Kidney tubule cell (primary cell): ENCODE measurements around the gene RIPPLY3.
"Not testable (repeated sequence)": the region's sequence is repeated elsewhere in the genome, so short reads cannot be mapped to it uniquely, and the experiment has no call there.

Experiments
- DNase-seq: peaks from one replicate; pipeline ENCODE4 v3.0.0-alpha.2; 2018; ENCODE audit warnings: low spot score

The RIPPLY3 gene

DNA sequence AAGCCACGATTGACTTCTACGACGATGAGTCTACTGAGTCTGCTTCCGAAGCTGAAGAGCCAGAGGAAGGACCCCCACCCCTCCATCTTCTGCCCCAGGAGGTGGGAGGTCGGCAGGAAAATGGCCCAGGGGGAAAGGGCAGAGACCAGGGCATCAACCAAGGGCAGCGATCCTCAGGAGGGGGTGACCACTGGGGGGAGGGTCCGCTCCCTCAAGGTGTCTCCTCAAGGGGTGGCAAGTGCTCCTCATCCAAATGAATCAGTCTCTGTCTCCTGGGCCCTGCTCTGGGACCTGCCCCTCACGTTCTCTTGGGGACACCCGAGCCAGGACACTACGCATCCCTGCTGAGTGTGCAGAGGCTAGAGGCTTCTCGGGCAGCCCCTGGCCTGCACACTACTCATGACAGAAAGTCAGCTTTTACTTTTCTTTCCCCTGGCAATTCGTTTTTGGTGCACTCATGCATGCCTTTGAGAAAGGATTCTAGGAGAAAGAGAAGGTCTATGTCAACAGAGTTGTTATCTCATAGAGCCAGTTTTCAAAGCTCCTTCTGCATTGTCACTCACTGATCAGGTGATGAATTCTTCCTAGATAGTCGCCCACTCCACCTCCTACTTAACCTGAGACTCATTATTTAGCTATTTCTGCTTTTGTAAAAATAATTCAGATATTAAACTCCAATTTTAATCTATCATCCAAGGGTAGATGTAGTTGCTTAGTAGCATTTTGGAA, 11.6 kb downstream of the RIPPLY3 start:
- DNase-seq, result no peak

DNA sequence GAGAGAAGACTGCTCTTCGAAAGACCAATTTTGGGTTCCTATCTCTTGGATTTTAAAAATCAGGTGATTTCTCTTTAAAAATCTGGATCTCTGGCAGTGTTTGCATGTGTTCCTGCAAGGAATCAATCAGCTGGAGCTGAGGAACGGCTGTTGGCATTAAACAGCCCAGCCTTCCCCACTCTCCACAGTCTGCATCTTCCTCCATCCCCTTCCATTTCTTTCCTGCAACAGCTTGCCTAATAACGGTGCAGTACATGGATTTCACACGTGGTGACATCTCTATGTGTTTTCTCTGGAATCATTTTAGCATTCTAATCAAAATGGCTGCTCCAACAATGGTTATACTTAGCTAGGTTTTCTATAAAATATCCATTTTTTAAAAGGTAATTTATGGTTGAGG, 20.0 kb downstream of the RIPPLY3 start:
- no peak for DNase-seq

DNA sequence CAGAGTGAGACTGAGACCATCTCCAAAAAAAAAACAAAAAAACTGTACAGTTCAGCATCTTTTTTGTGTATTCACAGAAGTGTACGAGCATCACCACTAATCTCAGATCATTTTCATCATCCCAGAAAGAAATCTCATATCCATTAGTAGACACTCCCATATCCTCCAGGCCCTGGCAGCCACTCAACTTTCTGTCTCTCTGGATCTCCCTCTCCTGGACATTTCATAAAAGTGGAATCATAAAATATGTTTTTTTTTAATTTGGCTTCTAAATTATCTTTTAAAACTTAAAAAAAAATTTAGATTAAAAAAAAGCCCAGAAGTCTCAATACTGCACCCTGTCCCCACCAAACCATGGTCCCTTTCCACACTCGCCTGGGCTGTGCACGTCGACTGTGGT, 22.1 kb downstream of the RIPPLY3 start:
- DNase-seq, result no peak

DNA sequence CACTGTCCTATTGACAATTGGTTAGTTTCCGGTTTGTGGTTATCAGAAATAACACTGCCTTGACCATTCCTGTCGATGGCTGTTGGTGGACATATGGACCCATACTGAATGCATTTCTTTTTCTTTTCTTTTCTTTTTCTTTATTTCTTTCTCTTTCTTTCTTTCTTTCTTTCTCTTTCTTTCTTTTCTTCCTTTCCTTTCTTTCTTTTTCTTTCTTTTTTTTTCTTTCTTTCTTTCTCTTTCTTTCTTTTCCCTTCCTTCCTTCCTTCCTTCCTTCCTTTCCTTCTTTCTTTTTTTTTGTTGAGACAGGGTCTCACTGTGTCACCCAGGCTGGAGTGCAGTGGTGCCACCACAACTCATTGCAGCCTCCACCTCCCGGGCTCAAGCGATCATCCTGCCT, 24.4 kb downstream of the RIPPLY3 start:
- DNase-seq, result no peak

DNA sequence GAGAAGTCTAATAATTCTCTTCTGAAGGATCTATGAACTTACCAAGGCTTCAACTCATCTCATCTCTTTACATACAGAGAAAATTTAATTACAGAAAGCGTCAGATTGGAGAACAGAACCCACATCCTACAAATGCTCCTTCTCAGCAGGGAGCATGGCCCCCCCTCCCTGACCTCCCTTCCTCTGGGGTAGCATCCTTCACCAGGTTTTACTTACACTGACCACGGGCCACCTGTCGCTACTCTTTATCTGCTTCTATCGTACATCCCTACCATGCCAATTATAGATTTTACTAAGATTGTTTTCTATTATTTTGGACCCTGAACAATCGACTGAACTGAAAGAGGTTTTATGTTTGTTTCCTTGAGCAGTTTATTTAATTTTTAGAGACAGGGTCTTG, 25.8 kb downstream of the RIPPLY3 start:
- DNase-seq, result no peak

DNA sequence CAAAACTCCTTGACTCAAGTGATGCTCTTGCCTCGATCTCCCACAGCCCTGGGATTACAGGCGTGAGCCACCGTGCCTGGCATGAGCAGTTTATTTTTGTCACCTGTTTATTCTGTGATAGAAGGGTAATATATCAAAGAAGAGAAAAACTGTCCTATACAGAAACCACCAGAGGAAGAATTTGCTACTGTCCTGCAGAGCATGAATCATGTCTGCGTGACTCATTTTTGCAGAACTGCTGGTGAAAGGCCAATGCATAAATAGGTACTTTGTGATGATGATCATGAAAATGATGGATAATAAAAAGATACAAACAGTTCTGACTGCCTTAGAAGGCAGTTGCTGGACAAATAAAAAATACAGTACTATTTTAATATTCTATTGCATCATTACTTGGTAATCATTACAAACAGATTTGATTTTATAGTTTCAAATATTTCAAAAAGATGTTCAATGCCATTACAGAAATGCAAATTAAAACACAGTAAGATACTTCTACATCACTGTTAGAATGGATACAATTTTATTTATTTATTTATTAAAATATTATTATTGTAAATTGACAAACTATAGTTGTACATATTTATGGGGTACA, 26.5 kb downstream of the RIPPLY3 start:
- peak; percentile 69 for DNase-seq

DNA sequence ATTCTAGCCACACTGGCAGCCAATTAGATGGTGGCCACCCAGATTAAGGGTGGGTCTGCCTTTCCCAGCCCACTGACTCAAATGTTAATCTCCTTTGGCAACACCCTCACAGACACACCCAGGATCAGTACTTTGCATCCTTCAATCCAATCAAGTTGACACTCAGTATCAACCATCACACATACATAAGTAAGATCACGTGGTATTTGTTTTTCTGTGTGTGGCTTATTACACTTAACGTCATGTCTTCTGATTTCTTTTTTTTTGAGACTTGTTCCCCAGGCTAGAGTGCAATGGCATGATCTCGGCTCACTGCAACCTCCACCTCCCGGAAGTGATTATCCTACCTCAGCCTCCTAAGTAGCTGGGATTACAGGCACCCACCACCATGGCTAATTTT, 27.9 kb downstream of the RIPPLY3 start:
- DNase-seq, result not testable (repeated sequence)

DNA sequence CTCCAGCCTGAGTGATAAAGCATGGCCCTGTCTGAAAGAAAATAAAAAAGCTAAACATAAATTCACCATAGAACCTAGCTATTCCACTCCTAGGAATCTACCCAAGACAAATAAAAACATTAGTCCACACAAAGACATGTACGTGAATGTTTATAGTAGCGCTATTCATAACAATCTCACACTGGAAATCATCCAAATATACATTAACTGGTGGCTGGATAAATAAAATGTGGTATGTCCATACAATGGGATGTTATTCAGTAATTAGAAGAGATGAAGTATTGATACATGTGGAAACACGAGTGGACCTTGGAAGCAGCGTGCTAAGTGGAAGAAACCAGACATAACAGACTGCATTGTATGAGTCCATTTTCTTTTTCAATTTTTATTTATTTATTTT, 29.7 kb downstream of the RIPPLY3 start:
- no peak for DNase-seq

DNA sequence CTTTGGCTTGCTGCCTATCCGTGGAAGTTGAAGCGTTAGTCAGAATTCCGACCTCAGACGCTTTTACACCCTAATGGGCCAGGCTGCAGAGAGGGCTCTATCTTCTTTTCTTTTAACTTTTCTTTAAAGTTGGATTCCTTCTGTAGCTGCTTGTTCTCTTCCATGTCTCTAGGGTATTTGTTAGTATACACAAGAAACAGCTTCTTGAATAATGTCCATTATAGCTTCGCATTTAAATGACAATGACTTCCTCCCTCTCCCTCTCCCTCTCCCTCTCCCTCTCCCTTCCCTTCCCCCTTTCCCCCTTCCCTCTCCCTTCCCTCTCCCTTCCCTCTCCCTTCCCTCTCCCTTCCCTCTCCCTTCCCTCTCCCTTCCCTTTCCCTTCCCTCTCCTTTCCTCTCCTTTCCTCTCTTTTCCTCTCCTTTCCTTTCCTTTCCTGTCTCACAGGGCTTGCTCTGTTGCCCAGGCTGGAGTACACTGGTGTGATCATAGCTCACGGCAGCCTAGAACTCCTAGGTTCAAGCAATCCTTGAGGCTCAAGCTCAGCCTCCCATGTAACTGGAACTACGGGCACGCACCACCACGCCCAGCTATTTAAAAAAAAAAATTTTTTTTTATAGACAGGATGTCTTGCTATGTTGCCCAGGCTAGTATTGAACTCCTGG, 33.0 kb downstream of the RIPPLY3 start:
- DNase-seq, result no peak

DNA sequence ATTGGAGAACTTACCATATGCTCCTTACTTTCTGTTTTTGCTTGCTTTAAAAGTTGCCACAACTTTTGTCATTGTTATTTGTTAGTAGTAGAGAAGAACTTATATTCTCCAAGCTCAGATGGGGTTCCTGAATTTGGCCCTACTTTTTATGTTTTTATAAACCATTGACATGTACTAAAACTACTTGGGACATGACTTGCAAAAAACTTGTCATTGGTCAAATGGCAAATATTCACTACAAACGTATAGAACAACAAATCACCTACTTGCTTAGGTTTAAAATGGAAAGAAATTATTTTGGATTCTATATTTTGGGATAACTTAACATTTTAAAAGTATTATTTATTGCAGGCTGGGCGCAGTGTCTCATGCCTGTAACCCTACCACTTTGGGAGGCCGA, 33.7 kb downstream of the RIPPLY3 start:
- DNase-seq, result no peak

DNA sequence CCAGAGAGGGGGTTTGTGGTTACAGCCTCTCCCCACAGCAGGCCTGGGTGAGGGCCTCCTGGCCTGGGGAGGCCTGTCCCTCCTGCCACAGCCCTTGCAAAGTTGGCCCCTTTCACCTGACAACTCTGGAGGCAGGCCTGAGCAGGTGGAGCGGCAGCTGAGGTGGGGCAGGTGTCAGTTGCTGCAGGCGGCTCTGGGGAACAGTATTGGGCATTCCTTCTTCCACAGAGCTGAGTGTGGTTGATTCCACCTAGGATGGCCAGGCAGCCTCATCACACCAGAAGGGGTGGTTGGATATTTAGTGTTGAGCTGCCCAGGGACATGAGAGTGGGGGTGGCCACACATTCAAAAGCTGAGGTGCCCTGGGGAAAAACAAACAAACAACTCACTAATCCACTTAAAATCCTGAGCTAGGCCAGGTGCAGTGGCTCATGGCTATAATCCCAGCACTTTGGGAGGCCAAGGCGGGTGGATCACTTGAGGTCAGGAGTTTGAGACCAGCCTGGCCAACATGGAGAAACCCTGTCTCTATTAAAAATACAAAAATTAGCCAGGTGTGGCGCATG, 35.3 kb downstream of the RIPPLY3 start:
- no peak for DNase-seq

DNA sequence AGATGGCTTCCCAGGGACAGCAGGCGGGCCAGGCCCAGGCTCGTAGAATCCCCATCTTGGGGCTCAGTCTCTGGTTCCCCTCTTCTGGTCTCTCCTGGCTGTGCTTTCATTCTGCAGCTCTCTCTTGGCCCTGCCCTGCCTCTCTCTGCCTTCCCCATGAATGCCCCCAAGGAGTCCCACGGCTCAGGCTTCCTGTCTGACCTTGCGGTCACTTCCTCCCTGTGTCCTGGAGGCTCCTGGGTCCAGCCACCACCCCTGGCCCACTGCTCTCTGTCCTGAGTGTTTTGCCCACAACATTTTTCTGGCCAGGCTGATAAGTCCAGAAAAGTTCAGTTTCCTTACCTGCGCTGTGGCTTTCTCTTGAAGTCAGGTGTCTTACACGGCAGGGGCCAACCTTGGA, 37.3 kb downstream of the RIPPLY3 start:
- no peak for DNase-seq

DNA sequence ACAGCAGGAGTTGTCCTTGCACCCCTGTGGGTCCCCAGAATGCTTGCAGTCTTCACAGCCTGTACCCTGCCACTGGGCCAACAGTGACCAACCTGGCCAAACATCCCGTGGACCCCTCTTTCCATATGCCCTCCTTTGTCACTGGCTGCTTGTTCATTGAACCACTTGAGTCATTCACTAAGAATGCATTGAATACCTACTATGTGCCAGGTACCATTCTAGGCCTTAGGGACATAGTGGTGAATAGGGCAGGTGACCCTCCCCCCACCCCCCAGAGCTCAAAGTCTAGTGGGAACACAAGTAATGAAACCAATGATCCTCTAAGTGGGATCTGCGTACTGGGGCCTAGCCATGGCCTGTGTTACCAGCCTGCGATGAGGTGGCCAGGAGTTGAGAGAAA, 38.1 kb downstream of the RIPPLY3 start:
- DNase-seq, result no peak

DNA sequence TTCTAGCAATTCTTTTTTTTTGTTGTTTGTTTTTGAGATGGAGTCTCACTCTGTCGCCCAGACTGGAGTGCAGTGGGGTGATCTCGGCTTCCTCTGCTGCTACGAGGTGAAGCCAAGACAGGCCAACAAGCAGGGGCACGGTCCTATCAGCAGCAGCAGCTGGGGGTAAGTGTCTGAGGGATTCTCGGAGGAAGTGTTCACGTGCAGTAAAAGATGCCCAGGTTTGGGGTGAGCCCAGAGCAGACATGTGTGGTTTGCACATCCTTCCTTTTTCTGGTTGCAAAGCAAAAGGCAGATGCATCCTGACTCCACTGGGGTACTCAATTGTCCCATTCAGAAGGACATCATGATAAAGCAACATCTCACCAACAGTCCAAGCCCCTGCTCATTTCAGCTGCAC, 38.6 kb downstream of the RIPPLY3 start:
- DNase-seq, result no peak

DNA sequence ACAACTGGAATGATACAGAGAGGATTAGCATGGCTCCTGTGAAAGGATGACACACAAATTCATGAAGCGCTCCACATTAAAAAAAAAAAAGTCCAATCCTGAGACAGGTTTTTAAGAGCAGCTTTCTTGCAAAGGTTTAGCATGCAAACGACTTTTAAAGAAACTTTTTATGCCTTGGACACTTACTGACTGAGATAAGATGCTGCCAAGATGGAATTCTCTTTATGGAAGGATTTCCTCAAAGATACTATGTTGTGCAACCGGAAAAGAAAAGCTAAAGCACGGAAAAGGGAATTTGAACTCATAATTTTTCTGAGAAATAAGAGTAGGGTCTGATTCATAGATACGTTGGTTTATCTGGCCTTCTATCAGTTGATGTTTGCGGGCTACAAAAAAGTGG, 39.1 kb downstream of the RIPPLY3 start:
- DNase-seq, result no peak

DNA sequence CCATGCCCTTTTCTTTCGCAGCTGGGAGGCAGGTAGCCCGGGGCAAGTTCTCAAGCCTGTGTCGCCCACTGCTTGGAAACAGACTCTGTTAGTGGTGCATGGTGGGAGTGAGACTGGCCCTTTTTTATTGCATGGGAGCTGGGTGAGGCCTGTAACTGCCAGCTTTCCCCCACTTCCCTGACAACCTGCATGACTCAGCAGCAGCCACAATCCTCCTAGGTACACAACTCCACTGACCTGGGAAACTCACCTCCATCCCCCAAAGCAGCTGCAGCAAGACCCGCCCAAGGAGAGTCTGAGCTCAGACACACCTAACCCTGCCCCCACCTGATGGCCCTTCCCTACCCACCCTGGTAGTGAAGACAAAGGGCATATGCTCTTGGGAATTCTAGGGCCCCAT, 40.6 kb downstream of the RIPPLY3 start:
- peak; percentile 73 for DNase-seq

DNA sequence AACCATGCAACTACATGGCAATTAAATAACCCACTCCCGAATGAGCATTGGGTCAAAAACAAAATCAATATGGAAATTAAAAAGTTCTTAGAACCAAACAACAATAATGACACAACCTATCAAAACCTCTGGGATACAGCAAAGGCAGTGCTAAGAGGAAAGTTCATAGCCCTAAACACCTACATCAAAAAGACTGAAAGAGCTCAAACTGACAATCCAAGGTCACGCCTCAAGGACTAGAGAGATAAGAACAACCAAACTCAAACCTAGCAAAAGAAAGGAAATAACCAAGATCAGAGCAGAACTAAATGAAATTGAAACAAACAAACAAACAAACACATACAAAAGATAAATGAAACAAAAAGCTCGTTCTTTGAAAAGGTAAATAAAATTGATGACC, 43.2 kb downstream of the RIPPLY3 start:
- DNase-seq, result not testable (repeated sequence)

DNA sequence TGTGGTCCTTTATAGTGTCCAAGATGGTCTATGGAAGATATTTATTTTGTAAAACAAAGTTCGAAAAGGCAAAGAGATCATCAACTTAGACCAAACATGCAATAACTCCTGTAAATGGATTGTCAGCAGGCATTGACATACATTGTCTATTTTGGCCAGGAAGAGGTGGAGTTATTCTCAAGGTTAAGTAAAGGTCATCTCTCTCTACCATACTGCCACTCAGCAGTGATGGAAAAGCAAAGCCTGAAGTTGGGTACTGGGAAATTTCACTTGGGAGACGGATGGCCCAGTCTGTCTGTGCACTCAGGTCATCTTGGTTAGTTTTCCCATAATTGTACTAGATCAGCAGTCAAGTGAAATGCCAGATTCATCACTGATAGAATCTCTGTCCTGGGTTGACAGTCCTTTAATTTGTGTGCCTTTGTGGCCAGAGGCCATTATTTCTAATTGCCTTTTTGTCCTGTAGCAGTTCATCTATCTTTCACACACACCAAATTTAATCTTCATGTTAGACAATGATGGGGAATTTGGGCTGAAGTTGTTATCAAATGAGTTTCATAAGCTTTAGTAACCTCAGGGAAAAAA, 48.9 kb downstream of the RIPPLY3 start:
- DNase-seq, result no peak

DNA sequence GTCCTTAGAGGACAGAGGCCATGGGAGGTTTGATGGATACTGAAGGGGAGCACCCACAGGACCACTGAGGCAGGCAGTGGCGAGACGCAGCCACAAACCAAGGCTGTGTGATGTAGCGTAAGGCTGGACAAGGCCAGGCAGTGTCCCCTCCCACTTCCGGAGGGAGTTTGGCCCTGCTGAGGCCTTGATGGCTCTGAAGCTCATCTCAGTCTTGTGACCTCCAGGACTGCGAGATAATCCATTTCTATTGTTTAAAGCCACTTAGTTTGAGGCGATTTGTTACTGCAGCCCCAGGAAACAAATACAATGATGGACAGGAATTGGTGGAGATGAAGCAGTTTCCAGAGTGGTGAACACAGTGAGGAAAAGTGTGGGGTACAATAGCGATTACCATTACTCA, 51.1 kb downstream of the RIPPLY3 start:
- DNase-seq, result no peak

DNA sequence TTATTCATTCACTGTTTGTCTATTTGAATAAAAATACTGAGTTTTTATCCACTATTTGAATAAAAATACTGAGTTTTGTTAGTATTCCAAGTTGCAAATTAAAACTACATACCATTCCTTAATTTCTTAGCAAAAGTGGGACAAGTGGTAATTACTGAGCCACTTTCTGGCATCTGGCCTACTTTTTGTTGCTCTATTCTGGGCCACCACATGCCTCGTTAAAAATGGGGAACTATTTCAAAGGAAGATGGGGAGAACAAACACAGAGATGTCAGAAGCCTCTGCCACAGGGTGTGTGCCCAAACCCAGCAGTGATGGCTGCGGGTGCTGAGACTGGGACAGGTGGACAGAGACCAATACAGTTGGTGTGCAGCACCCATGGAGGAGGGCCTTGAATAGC, 51.8 kb downstream of the RIPPLY3 start:
- DNase-seq, result no peak

DNA sequence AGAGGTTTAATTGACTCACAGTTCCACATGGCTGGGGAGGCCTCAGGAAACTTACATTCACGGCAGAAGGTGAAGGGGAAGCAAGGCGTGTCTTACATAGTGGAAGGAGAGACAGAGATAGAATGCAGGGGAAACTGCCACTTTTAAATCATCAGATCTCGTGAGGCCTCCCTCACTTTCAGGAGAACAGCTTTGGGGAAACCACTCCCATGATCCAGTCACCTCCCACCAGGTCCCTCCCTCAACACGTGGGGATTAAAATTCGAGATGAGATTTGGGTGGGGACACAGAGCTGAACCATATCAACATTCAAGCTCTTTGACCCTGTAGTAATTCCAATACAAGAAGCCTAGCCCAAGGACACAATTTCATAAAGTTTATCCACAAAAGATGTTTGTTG, 52.7 kb downstream of the RIPPLY3 start:
- no peak for DNase-seq

DNA sequence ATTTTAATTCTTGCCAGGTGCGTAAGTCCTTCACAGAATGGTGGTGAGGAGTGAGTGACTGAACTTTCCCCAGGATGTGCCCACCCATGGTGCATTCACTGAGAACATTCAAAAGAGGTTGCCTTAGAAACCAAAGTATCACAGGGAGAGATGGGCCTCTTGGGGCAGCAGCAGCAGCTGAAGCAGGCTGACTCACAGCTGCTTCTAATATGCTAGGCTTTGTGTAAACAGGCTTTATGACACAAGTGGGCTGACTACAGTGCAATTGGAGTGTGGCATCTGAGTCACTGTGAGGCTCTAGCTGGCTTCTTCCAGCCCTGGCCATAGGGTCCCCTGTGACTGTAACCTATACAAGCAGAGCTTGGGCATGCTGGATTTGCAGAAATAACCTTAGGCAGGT, 53.8 kb downstream of the RIPPLY3 start:
- DNase-seq, result peak; percentile 94
